OCI-LY3 (cell line): ENCODE data around the gene BTBD1.

Experiments
- H2AFZ ChIP-seq: fragments of 200-600, 300-600 bp; shearing (Covaris generic); 2 replicates; pipeline ENCODE4 v1.6.0; 2014; ENCODE audit warnings: antibody characterized with exemption, low read depth, low read length
- H3K27ac ChIP-seq: fragments of 200-600, 300-600 bp; sonication (generic); 2 replicates; pipeline ENCODE4 v1.5.1; 2014; ENCODE audit warnings: mild to moderate bottlenecking, low read length, moderate library complexity, mixed read lengths
- H3K27me3 ChIP-seq: fragments of 200-600, 300-600 bp; sonication (generic); 2 replicates; pipeline ENCODE4 v1.6.1; 2014; ENCODE audit warnings: low read depth, low read length, mixed read lengths
- H3K36me3 ChIP-seq: fragments of 200-600, 300-600 bp; sonication (generic); replicated peaks from 2 replicates; pipeline ENCODE3; 2014; ENCODE audit warnings: low read depth, low read length, mixed read lengths
- H3K4me1 ChIP-seq: fragments of 300-600, 200-600 bp; sonication (generic); 2 replicates; pipeline ENCODE4 v1.6.1; 2014; ENCODE audit warnings: low read length, mixed read lengths
- H3K4me2 ChIP-seq: fragments of 200-600, 300-600 bp; sonication (generic); 2 replicates; pipeline ENCODE4 v1.6.1; 2014; ENCODE audit warnings: low read length, mixed read lengths
- H3K4me3 ChIP-seq: fragments of 300-600, 200-600 bp; sonication (generic); 2 replicates; pipeline ENCODE4 v1.5.1; 2014; ENCODE audit warnings: antibody characterized with exemption, mild to moderate bottlenecking, low read length, moderate library complexity
- H3K79me2 ChIP-seq: fragments of 300-600, 200-600 bp; shearing (Covaris generic); 2 replicates; pipeline ENCODE4 v1.6.1; 2014; ENCODE audit warnings: mild to moderate bottlenecking, low read length, mixed read lengths
- H3K9ac ChIP-seq: fragments of 300-600, 200-600 bp; shearing (Covaris generic); 2 replicates; pipeline ENCODE4 v1.6.0; 2014; ENCODE audit warnings: mild to moderate bottlenecking, low read length, moderate library complexity
- H3K9me3 ChIP-seq: fragments of 200-600, 300-600 bp; shearing (Covaris generic); 2 replicates; pipeline ENCODE4 v1.6.1; 2014; ENCODE audit warnings: low read length, mixed read lengths; ENCODE audit not compliant: insufficient read depth
- H4K20me1 ChIP-seq: fragments of 200-600, 300-600 bp; sonication (generic); 2 replicates; pipeline ENCODE4 v1.6.1; 2016; ENCODE audit warnings: low read length, mixed read lengths; ENCODE audit not compliant: insufficient read depth
- CTCF ChIP-seq: fragments of 200-600, 300-600 bp; sonication (generic); IDR thresholded peaks from 2 replicates; pipeline ENCODE4 v1.5.1; 2014; ENCODE audit warnings: antibody characterized with exemption, low read length, low read depth
- EZH2phosphoT487 ChIP-seq: fragments of 200-600 bp; shearing (Covaris generic); IDR thresholded peaks from 2 replicates; pipeline ENCODE4 v1.6.1; 2018; ENCODE audit warnings: antibody characterized with exemption, mixed run types, low read depth

The BTBD1 gene

GRCh38 chr15:83111149-83111548 is 44.1 kb upstream of the BTBD1 start:
- TF ChIP-seq CTCF, result no peak
- TF ChIP-seq EZH2phosphoT487, result no peak
- Histone ChIP-seq H3K4me3 (no peak overlapping the region), H3K9me3 (no peaks in the 10 kb centered on the region), H3K36me3 (peaks cover 7% of the 10 kb centered on the region), H4K20me1 (no peaks in the 10 kb centered on the region), H3K27ac (no peak overlapping the region), H3K79me2 (no peaks in the 10 kb centered on the region), H3K27me3 (no peaks in the 10 kb centered on the region), H3K9ac (no peak overlapping the region), H3K4me1 (peaks cover 24% of the 10 kb centered on the region), H3K4me2 (no peak overlapping the region), H2AFZ (no peak overlapping the region)

GRCh38 chr15:83110381-83110780 is 43.3 kb upstream of the BTBD1 start:
- Histone ChIP-seq H2AFZ (no peak overlapping the region), H3K9me3 (no peaks in the 10 kb centered on the region), H3K4me1 (peaks cover 19% of the 10 kb centered on the region), H3K27me3 (no peaks in the 10 kb centered on the region), H3K4me3 (no peak overlapping the region), H4K20me1 (no peaks in the 10 kb centered on the region), H3K79me2 (no peaks in the 10 kb centered on the region), H3K9ac (no peak overlapping the region), H3K36me3 (peaks cover 6% of the 10 kb centered on the region), H3K27ac (no peak overlapping the region), H3K4me2 (no peak overlapping the region)
- TF ChIP-seq CTCF, result no peak
- TF ChIP-seq EZH2phosphoT487, result no peak

DNA sequence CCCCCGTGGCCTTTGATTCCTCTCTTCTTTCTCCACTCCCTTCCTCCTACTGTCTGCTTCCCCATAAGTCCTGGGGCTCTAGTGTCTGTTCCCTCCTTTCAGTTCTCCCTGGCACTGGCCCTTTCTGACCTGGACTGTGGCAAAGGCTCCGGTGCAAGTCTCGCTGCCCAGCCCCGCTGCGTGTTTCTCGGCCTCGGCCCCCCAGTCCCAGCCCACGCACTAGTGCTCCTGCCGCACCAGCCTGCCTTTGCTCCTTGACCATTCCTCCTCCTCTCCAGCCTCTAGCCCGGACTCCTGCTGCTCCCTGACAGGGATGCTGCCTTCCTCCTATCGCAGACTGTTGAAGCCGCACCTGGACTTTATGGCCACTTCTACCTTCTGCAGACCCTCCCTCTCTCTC is 42.5 kb upstream of the BTBD1 start:
- H3K4me2 ChIP-seq, result no peak overlapping the region
- H3K79me2 ChIP-seq, result no peaks in the 10 kb centered on the region
- H3K4me3 ChIP-seq, result no peak overlapping the region
- H2AFZ ChIP-seq, result no peak overlapping the region
- H3K4me1 ChIP-seq, result peaks cover 16% of the 10 kb centered on the region
- no peaks in the 10 kb centered on the region for H4K20me1 ChIP-seq
- peaks cover 3% of the 10 kb centered on the region for H3K36me3 ChIP-seq
- no peaks in the 10 kb centered on the region for H3K27me3 ChIP-seq
- H3K9ac ChIP-seq, result no peak overlapping the region
- H3K9me3 ChIP-seq, result no peaks in the 10 kb centered on the region
- no peak overlapping the region for H3K27ac ChIP-seq
- no peak for TF ChIP-seq CTCF
- no peak for TF ChIP-seq EZH2phosphoT487

DNA sequence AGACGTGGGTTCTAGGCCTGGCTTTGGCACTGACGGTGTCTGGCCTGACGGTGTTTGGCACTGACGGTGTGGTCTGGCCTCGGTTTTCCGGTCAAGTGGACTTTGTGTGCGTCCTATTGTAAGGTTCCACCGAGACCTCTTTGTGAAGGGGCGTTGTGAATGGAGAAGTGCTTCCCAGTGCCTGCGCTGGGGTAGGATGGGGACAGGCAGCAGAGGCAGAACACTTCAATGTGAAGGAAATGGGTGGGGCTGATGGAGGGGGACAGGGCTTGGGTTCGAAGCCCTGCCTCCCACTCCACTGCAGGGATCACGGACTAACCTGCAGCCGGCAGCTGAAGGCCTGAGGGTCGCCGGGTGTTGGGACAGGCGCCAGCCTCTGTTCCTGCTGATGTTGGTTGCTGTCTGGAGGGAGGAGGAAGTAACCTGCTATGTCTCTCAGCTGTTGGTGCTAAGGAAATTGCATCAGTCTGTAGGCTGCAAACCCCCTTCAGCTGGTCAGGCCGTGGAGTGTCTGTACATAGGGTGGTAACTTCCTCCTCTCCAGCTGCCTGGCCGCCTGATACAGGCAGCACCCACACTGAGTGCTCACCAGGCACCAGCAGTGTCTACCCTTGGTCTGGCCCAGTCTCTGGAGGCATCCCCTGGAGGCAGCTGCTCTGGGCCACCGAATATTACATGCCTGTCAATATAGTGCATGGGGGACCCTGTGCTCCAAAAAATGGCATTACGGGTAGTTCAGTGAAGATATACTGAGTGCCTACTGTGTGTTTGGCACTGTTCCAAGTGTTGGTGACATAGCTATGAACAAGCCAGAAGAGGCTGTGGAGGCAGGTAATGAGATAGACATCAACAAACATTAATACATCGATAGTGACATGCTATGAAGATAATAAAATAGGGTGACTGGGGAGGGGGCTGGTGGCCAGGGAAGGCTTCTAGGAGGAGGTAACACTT is 41.5 kb upstream of the BTBD1 start:
- Histone ChIP-seq H3K9me3 (no peaks in the 10 kb centered on the region), H3K27me3 (no peaks in the 10 kb centered on the region), H3K36me3 (no peaks in the 10 kb centered on the region), H3K9ac (peak overlapping the region; percentile 66), H2AFZ (peak overlapping the region; percentile 72), H3K4me2 (peak overlapping the region; percentile 91), H3K27ac (peak overlapping the region; percentile 40), H3K4me1 (peaks cover 16% of the 10 kb centered on the region), H4K20me1 (no peaks in the 10 kb centered on the region), H3K4me3 (peak overlapping the region; percentile 81), H3K79me2 (no peaks in the 10 kb centered on the region)
- TF ChIP-seq CTCF (no peak), EZH2phosphoT487 (no peak)
